Erythroblast (primary cell): ENCODE results near the gene NME7.

Experiments
- GATA1 ChIP-seq: IDR thresholded peaks from 2 replicates; pipeline ENCODE4 v1.6.1; 2011; ENCODE audit warnings: low read depth, mild to moderate bottlenecking, control low read depth, low read length, moderate library complexity
- POLR2A ChIP-seq: IDR thresholded peaks from 2 replicates; pipeline ENCODE4 v1.6.1; 2011; ENCODE audit warnings: mild to moderate bottlenecking, low read length

GRCh38 chr1:169124459-169124858, 243.1 kb downstream of the NME7 start:
- TF ChIP-seq POLR2A, result no peak
- no peak for TF ChIP-seq GATA1
